MM.1S (cell line): ENCODE measurements around the gene PPAT.

ENCODE experiments used
- DNase-seq: peaks from one replicate; pipeline ENCODE4 v3.0.0-alpha.2; 2015
- H2AFZ ChIP-seq: fragments of 300-600 bp; sonication (generic); 2 replicates; pipeline ENCODE4 v1.6.0; 2016; ENCODE audit warnings: antibody characterized with exemption, low read length
- H3F3A ChIP-seq: fragments of 300-600 bp; sonication (generic); 2 replicates; pipeline ENCODE4 v1.6.1; 2016; ENCODE audit warnings: mild to moderate bottlenecking, antibody characterized with exemption, low read length, moderate library complexity, mixed read lengths; ENCODE audit not compliant: insufficient read depth
- H3K27ac ChIP-seq: fragments of 300-600 bp; sonication (generic); 2 replicates; pipeline ENCODE4 v1.5.1; 2016; ENCODE audit warnings: mild to moderate bottlenecking, low read length
- H3K27me3 ChIP-seq: fragments of 300-600 bp; sonication (generic); replicated peaks from 2 replicates; pipeline ENCODE4 v1.6.0; 2016; ENCODE audit warnings: low read length; ENCODE audit not compliant: insufficient read depth
- H3K36me3 ChIP-seq: fragments of 300-600 bp; sonication (generic); replicated peaks from 2 replicates; pipeline ENCODE4 v1.6.1; 2016; ENCODE audit warnings: mild to moderate bottlenecking, low read length, mixed read lengths; ENCODE audit not compliant: insufficient read depth
- H3K4me1 ChIP-seq: fragments of 300-600 bp; sonication (generic); 2 replicates; pipeline ENCODE4 v1.6.1; 2016; ENCODE audit warnings: low read length, mixed read lengths
- H3K4me2 ChIP-seq: fragments of 300-600 bp; sonication (generic); 2 replicates; pipeline ENCODE4 v1.6.0; 2016; ENCODE audit warnings: low read depth, low read length
- H3K4me3 ChIP-seq: fragments of 300-600 bp; sonication (generic); 2 replicates; pipeline ENCODE4 v1.5.1; 2016; ENCODE audit warnings: low read length, mixed read lengths
- H3K79me2 ChIP-seq: fragments of 300-600 bp; sonication (generic); 2 replicates; pipeline ENCODE4 v1.6.1; 2016; ENCODE audit warnings: mixed run types, low read length, mixed read lengths
- H3K9ac ChIP-seq: fragments of 300-600 bp; sonication (generic); 2 replicates; pipeline ENCODE4 v1.6.1; 2016; ENCODE audit warnings: low read length, mixed read lengths
- H3K9me2 ChIP-seq: fragments of 300-600 bp; sonication (generic); replicated peaks from 2 replicates; pipeline ENCODE4 v1.6.1; 2016; ENCODE audit warnings: mild to moderate bottlenecking, low read length, mixed read lengths; ENCODE audit not compliant: insufficient read depth
- H3K9me3 ChIP-seq: fragments of 300-600 bp; sonication (generic); replicated peaks from 2 replicates; pipeline ENCODE4 v1.6.1; 2016; ENCODE audit warnings: mild to moderate bottlenecking, low read length, mixed read lengths; ENCODE audit not compliant: insufficient read depth
- H4K20me1 ChIP-seq: fragments of 300-600 bp; sonication (generic); 2 replicates; pipeline ENCODE4 v1.6.1; 2016; ENCODE audit warnings: mild to moderate bottlenecking, low read length, moderate library complexity, mixed read lengths; ENCODE audit not compliant: insufficient read depth
- EZH2 ChIP-seq: fragments of 300-600 bp; sonication (generic); optimal IDR thresholded peaks from 2 replicates; pipeline ENCODE3; 2017; ENCODE audit warnings: low read depth, mild to moderate bottlenecking, antibody characterized with exemption, low read length, mixed read lengths
- EZH2phosphoT487 ChIP-seq: fragments of 300-600 bp; sonication (generic); IDR thresholded peaks from 2 replicates; pipeline ENCODE4 v1.6.1; 2018; ENCODE audit warnings: antibody characterized with exemption, low read length
- TF ChIP-seq, protein P1 (sequence below): fragments of 300-600 bp; sonication (generic); IDR thresholded peaks from 2 replicates; pipeline ENCODE4 v1.5.1; 2016; ENCODE audit warnings: antibody characterized with exemption, low read length, mixed read lengths

Gene PPAT

DNA sequence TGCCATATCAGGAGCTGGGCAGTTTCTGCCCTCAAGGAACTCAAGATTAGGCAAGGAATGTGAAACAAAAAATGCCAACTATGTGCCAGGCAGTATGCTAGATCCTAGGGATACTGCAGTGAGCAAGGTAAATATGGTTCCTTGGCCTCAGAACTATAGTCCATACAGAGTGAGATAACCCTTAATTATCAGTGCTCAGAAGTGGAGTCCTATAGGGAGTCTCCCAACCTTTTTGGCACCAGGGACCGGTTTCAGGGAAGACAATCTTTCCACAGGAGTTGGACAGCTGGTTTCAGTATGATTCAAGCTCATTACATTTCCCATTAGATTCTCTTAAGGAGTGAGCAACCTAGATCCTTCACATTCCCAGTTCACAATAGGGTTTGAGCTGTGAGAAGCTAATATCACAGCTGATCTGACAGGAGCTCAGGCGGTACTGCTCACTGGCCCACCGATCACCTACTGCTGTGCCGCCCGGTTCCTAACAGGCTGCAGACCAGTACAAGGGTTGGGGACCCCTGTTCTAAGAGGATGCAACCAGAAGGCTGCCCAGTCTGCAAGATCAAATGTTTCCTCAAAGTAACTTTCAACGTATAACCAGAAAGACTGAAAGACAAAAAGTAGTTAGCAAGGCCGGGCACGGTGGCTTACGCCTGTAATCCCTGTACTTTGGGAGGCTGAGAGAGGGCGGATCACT is 30.3 kb upstream of the PPAT start:
- H3K27me3 ChIP-seq = no peaks in the 10 kb centered on the region
- no peaks in the 10 kb centered on the region for H4K20me1 ChIP-seq
- peak; percentile 6 for DNase-seq
- no peak overlapping the region for H3K9ac ChIP-seq
- TF ChIP-seq, protein P1, sequence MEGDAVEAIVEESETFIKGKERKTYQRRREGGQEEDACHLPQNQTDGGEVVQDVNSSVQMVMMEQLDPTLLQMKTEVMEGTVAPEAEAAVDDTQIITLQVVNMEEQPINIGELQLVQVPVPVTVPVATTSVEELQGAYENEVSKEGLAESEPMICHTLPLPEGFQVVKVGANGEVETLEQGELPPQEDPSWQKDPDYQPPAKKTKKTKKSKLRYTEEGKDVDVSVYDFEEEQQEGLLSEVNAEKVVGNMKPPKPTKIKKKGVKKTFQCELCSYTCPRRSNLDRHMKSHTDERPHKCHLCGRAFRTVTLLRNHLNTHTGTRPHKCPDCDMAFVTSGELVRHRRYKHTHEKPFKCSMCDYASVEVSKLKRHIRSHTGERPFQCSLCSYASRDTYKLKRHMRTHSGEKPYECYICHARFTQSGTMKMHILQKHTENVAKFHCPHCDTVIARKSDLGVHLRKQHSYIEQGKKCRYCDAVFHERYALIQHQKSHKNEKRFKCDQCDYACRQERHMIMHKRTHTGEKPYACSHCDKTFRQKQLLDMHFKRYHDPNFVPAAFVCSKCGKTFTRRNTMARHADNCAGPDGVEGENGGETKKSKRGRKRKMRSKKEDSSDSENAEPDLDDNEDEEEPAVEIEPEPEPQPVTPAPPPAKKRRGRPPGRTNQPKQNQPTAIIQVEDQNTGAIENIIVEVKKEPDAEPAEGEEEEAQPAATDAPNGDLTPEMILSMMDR = no peak
- TF ChIP-seq EZH2 (no peak), EZH2phosphoT487 (no peak)
- H3K4me1 ChIP-seq = peaks cover 17% of the 10 kb centered on the region
- no peak overlapping the region for H2AFZ ChIP-seq
- H3K36me3 ChIP-seq = peaks cover 5% of the 10 kb centered on the region; the same call in 1 of the 2 replicates
- H3K27ac ChIP-seq = no peak overlapping the region
- peak overlapping the region; percentile 94 for H3K4me3 ChIP-seq
- peaks cover 87% of the 10 kb centered on the region for H3K79me2 ChIP-seq
- no peaks in the 10 kb centered on the region for H3K9me2 ChIP-seq
- H3K4me2 ChIP-seq = peak overlapping the region; percentile 70; the same call in 1 of the 2 replicates
- peaks cover 12% of the 10 kb centered on the region for H3F3A ChIP-seq
- H3K9me3 ChIP-seq = no peaks in the 10 kb centered on the region

- Histone ChIP-seq H3K27me3 (no peaks in the 10 kb centered on the region), H3K9me2 (no peaks in the 10 kb centered on the region), H4K20me1 (no peaks in the 10 kb centered on the region), H3F3A (peaks cover 12% of the 10 kb centered on the region), H2AFZ (no peak overlapping the region), H3K4me1 (peaks cover 16% of the 10 kb centered on the region), H3K36me3 (peaks cover 13% of the 10 kb centered on the region; the same call in 1 of the 2 replicates), H3K9ac (no peak overlapping the region), H3K27ac (no peak overlapping the region), H3K79me2 (peaks cover 84% of the 10 kb centered on the region), H3K4me3 (no peak overlapping the region), H3K9me3 (no peaks in the 10 kb centered on the region), H3K4me2 (no peak overlapping the region)
- no peak for DNase-seq
- TF ChIP-seq, protein P1 = no peak
- TF ChIP-seq EZH2 (no peak), EZH2phosphoT487 (no peak)
Observed at GRCh38 chr4:56464581-56464980, 29.2 kb upstream of the PPAT start.

DNA sequence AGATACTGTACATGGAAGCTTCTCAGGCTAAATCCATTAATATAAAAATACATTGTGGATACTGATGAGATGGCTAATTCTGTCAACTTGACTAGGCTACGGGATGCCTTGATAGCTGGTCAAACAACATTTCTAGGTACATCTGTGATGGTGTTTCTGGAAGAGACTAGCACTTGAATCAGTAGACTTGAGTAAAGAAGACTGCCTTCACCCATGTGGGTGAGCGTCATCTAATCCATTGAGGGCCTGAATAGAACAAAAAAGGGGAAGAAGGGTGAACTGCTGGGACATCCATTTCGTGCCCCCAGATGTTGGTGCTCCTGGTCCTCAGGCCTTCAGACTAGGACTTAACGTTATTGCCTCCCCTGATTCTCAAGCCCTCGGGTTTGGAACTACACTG is 28.3 kb upstream of the PPAT start:
- Histone ChIP-seq H3K4me3 (no peak overlapping the region), H4K20me1 (no peaks in the 10 kb centered on the region), H3K36me3 (peaks cover 13% of the 10 kb centered on the region; the same call in 1 of the 2 replicates), H3K4me2 (no peak overlapping the region), H3K27ac (no peak overlapping the region), H2AFZ (no peak overlapping the region), H3F3A (peaks cover 12% of the 10 kb centered on the region), H3K9me2 (no peaks in the 10 kb centered on the region), H3K9me3 (no peaks in the 10 kb centered on the region), H3K79me2 (peaks cover 80% of the 10 kb centered on the region), H3K9ac (no peak overlapping the region), H3K27me3 (no peaks in the 10 kb centered on the region), H3K4me1 (peaks cover 9% of the 10 kb centered on the region; the same call in 1 of the 2 replicates)
- no peak for TF ChIP-seq EZH2
- TF ChIP-seq, protein P1 = no peak
- no peak for TF ChIP-seq EZH2phosphoT487
- no peak for DNase-seq
